GM19240 (cell line): ENCODE data around the gene MMP27.
A peak's percentile ranks its signal among the peaks of the same experiment; 100 is the strongest.
"Not testable (repeated sequence)": the region's sequence is repeated elsewhere in the genome, so short reads cannot be mapped to it uniquely, and the experiment has no call there.

ENCODE experiments used
- DNase-seq: peaks from one replicate; pipeline ENCODE4 v3.0.0; 2011; ENCODE audit warnings: low spot score; ENCODE audit not compliant: insufficient read length

The MMP27 gene

GRCh38 chr11:102705626-102706025 lies at the start of gene MMP27:
Gene MMP27, minus strand, starts transcription at chr11:102705769. Its CDS starts 55 bp downstream, at chr11:102705714.
- no peak for DNase-seq

GRCh38 chr11:102753267-102753666 lies 47.7 kb upstream of the MMP27 start:
- DNase-seq: no peak

- DNase-seq: no peak
These were observed 46.1 kb upstream of the MMP27 start for GRCh38 chr11:102751673-102752072.

GRCh38 chr11:102749101-102749722 lies 43.6 kb upstream of the MMP27 start:
- DNase-seq: no peak

- not testable (repeated sequence) for DNase-seq
These were observed 41.4 kb upstream of the MMP27 start for GRCh38 chr11:102746746-102747578.

GRCh38 chr11:102734650-102735049 lies 29.1 kb upstream of the MMP27 start:
- DNase-seq: no peak

- peak; percentile 17 for DNase-seq
These were observed 27.8 kb upstream of the MMP27 start for GRCh38 chr11:102733232-102733875.

GRCh38 chr11:102730944-102731343 lies 25.4 kb upstream of the MMP27 start:
- DNase-seq: not testable (repeated sequence)

GRCh38 chr11:102729849-102730815 lies 24.6 kb upstream of the MMP27 start:
- no peak for DNase-seq

- no peak for DNase-seq
These were observed 22.3 kb upstream of the MMP27 start for GRCh38 chr11:102727890-102728289.

- DNase-seq: no peak
These were observed 19.4 kb upstream of the MMP27 start, which contains the start of gene MMP8 for GRCh38 chr11:102724904-102725500. Gene MMP8, minus strand, starts transcription at chr11:102724954. Its CDS starts 99 bp downstream, at chr11:102724855.

- no peak for DNase-seq
These were observed 17.3 kb upstream of the MMP27 start for GRCh38 chr11:102722821-102723220.

- no peak for DNase-seq
These were observed 14.2 kb upstream of the MMP27 start for GRCh38 chr11:102719620-102720277.

GRCh38 chr11:102717280-102717679 lies 11.7 kb upstream of the MMP27 start:
- DNase-seq: no peak

GRCh38 chr11:102716527-102716926 lies 11.0 kb upstream of the MMP27 start:
- no peak for DNase-seq

GRCh38 chr11:102712137-102712536 lies 6.6 kb upstream of the MMP27 start:
- DNase-seq: no peak

GRCh38 chr11:102709201-102709945 lies 3.8 kb upstream of the MMP27 start:
- DNase-seq: no peak

GRCh38 chr11:102708654-102709053 lies 3.1 kb upstream of the MMP27 start:
- DNase-seq: no peak

GRCh38 chr11:102704841-102705240 lies 728 bp downstream of the MMP27 start:
- no peak for DNase-seq
